SK-N-SH (cell line): ENCODE results near the gene MT1M. TPM values are rescaled to one million over a fixed set of nuclear protein-coding genes. Genes with fewer than 3 reads are reported as not detected.
"Not testable (repeated sequence)": the region's sequence is repeated elsewhere in the genome, so short reads cannot be mapped to it uniquely, and the experiment has no call there.

Experiments
- CTCF ChIA-PET: fragments of 300-600, 350-600 bp; formaldehyde crosslinking; extraction: SDS; loops from one replicate; lab custom pipeline; 2021; lab: Yijun Ruan, JAX
- POLR2A ChIA-PET: fragments of 350-600 bp; sonication (Branson Sonifier 250); formaldehyde crosslinking; extraction: SDS; loops from one replicate; lab custom pipeline; 2020; ENCODE audit warnings: antibody characterized with exemption, inconsistent platforms; lab: Yijun Ruan, JAX
- DNase-seq: peaks from one replicate; pipeline ENCODE4 v3.0.0; 2012
- H2AFZ ChIP-seq: fragments of 200-600 bp; sonication (generic); 2 replicates; pipeline ENCODE4 v1.8.1; 2016; ENCODE audit warnings: antibody characterized with exemption, mild to moderate bottlenecking, low read depth
- H3F3A ChIP-seq: fragments of 200-600 bp; sonication (generic); replicated peaks from 2 replicates; pipeline ENCODE3; 2016; ENCODE audit warnings: antibody characterized with exemption, mild to moderate bottlenecking; ENCODE audit not compliant: insufficient read depth
- H3K27ac ChIP-seq, 2 experiments: fragments of 200-500 bp in 1 of 2; fragments of 200-600 bp in 1 of 2; sonication (Bioruptor generic) in 1 of 2; sonication (generic), shearing (Covaris generic) in 1 of 2; 2 replicates each; pipeline versions ENCODE4 v1.5.1 to v1.6.1; 2014 to 2016; ENCODE audit warnings: low read depth in 2 of 2, inconsistent platforms in 1 of 2, low read length in 1 of 2, mild to moderate bottlenecking in 1 of 2, mixed read lengths in 1 of 2
- H3K27me3 ChIP-seq: fragments of 200-600 bp; sonication (generic), shearing (Covaris generic); 2 replicates; pipeline ENCODE4 v1.6.1; 2016; ENCODE audit warnings: mixed run types; ENCODE audit not compliant: insufficient read depth
- H3K36me3 ChIP-seq, 2 experiments: fragments of 200-500 bp in 1 of 2; fragments of 200-600 bp in 1 of 2; sonication (Bioruptor generic) in 1 of 2; sonication (generic) in 1 of 2; replicated peaks in 1 of 2; 2 replicates each; pipeline versions ENCODE3 to v1.5.1; 2014 to 2016; ENCODE audit warnings: low read length in 1 of 2, mild to moderate bottlenecking in 1 of 2; ENCODE audit not compliant: insufficient read depth in 2 of 2, control insufficient read depth in 1 of 2
- H3K4me1 ChIP-seq, 2 experiments: fragments of 200-500 bp in 1 of 2; fragments of 200-600 bp in 1 of 2; sonication (Bioruptor generic) in 1 of 2; sonication (generic), shearing (Covaris generic) in 1 of 2; 2 replicates each; pipeline versions ENCODE4 v1.5.1 to v1.6.1; 2014 to 2016; ENCODE audit warnings: low read depth in 1 of 2, low read length in 1 of 2, mixed run types in 1 of 2; ENCODE audit not compliant: insufficient read depth in 2 of 2, control insufficient read depth in 1 of 2
- H3K4me2 ChIP-seq: fragments of 200-600 bp; sonication (generic), shearing (Covaris generic); 2 replicates; pipeline ENCODE4 v1.6.1; 2017; ENCODE audit warnings: mixed run types
- H3K4me3 ChIP-seq, 2 experiments: fragments of 200-500 bp in 1 of 2; fragments of 200-600 bp in 1 of 2; sonication (Bioruptor generic) in 1 of 2; sonication (generic), shearing (Covaris generic) in 1 of 2; 2 replicates each; pipeline versions ENCODE4 v1.5.1 to v1.8.1; 2014 to 2016; ENCODE audit warnings: low read depth in 2 of 2, inconsistent platforms in 1 of 2, low read length in 1 of 2, mild to moderate bottlenecking in 1 of 2, mixed read lengths in 1 of 2, moderate library complexity in 1 of 2
- H3K79me2 ChIP-seq: fragments of 200-600 bp; sonication (generic); 2 replicates; pipeline ENCODE4 v1.8.1; 2017; ENCODE audit warnings: mild to moderate bottlenecking; ENCODE audit not compliant: insufficient read depth
- H3K9ac ChIP-seq: fragments of 200-600 bp; sonication (generic); 2 replicates; pipeline ENCODE4 v1.6.1; 2017; ENCODE audit warnings: mixed run types
- H3K9me2 ChIP-seq: fragments of 200-600 bp; sonication (generic); 2 replicates; pipeline ENCODE4 v1.6.1; 2017; ENCODE audit warnings: mixed run types
- H3K9me3 ChIP-seq: fragments of 200-600 bp; sonication (generic); 2 replicates; pipeline ENCODE4 v1.6.1; 2017; ENCODE audit warnings: mixed run types, mild to moderate bottlenecking, moderate library complexity
- H4K20me1 ChIP-seq: fragments of 200-600 bp; sonication (generic); 2 replicates; pipeline ENCODE4 v1.6.1; 2017; ENCODE audit warnings: mild to moderate bottlenecking, mixed run types; ENCODE audit not compliant: insufficient read depth
- JUND ChIP-seq: IDR thresholded peaks from 2 replicates; pipeline ENCODE4 v1.4.0; 2012
- MEF2A ChIP-seq: IDR thresholded peaks from 2 replicates; pipeline ENCODE4 v1.4.0; 2012; ENCODE audit warnings: low read depth, borderline replicate concordance
- NFIC ChIP-seq: IDR thresholded peaks from 2 replicates; pipeline ENCODE4 v1.4.0; 2012; ENCODE audit warnings: borderline replicate concordance
- NRF1 ChIP-seq: IDR thresholded peaks from 2 replicates; pipeline ENCODE4 v1.6.1; 2012; ENCODE audit warnings: low read depth, mild to moderate bottlenecking, low read length
- POLR2AphosphoS5 ChIP-seq: IDR thresholded peaks from 2 replicates; pipeline ENCODE4 v1.6.1; 2012; ENCODE audit warnings: low read depth, low read length
- RAD21 ChIP-seq: IDR thresholded peaks from 2 replicates; pipeline ENCODE4 v1.6.1; 2012; ENCODE audit warnings: mild to moderate bottlenecking, low read length
- SIN3A ChIP-seq: IDR thresholded peaks from 2 replicates; pipeline ENCODE4 v1.6.1; 2012; ENCODE audit warnings: low read depth, mild to moderate bottlenecking, low read length, moderate library complexity, borderline replicate concordance
- TAF1 ChIP-seq: IDR thresholded peaks from 2 replicates; pipeline ENCODE4 v1.6.1; 2012; ENCODE audit warnings: low read depth, mild to moderate bottlenecking, low read length, moderate library complexity, borderline replicate concordance
- WGBS: methylation state at CpG from one replicate; pipeline ENCODE4 v1.1.6; 2017; ENCODE audit warnings: low lambda C conversion rate; 5-methylcytosine and 5-hydroxymethylcytosine counted together
- polyA plus RNA-seq, 3 experiments: library from polyadenylated mRNA; depleted of rRNA; stranded (reverse); fragments of >200 nt; gene quantifications; 2 replicates each; pipeline ENCODE4 v1.2.3, GENCODE V29; 2012
- TF ChIP-seq, protein P1 (sequence below): IDR thresholded peaks from 2 replicates; pipeline ENCODE4 v1.4.0; 2012; ENCODE audit warnings: low read depth, borderline replicate concordance

MT1M gene
- polyA plus RNA-seq, 1 of the 3 experiments (the other 2 are of a cell fraction) = 1.3 TPM

DNA sequence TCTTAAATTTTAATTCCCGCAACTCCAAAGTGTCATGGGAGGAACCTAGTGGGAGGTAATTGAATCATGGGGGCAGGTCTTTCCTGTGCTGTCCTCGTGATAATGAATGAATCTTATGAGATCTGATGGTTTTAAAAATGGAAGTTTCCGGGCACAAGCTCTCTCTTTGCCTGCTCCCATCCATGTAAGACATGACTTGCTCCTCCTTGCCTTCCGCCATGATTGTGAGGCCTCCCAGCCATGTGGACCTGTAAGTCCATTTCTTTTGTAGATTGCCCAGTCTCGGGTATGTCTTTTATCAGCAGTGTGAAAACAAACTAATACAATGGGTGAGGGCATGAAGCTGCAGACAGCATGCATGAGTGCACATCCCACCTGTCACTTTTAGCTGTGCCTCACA lies 9.3 kb upstream of the MT1M start:
- CTCF ChIA-PET = interaction anchor here (1.1 to 1.6 kb wide), 3 partner anchors 10 to 23 kb away, joined by 3 to 6 read pairs (median 3); no protein-coding TSS in a partner anchor

DNA sequence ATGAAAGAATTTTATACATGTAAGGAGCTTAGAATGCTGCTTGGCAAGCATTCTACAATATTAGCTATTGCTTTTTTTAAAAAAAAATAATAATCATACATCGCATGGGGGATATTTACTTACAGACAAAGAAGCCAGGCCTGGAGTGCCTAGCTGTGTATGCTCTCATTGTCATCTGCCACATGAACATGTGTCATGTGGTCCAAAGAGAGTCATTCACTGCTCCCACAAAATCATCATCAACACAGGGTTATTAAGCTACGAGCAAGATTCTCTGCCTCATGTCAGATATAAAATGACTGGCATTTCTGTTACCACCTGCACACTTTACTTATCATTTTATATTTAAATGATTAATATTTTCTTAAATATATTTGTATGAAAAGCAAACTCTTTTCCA lies 8.8 kb upstream of the MT1M start:
- Histone ChIP-seq H3K27me3 (no peaks in the 10 kb centered on the region), H3F3A (peaks cover 7% of the 10 kb centered on the region), H3K9me2 (no peaks in the 10 kb centered on the region), H3K4me1 (peaks cover 2 to 7% of the 10 kb centered on the region in 2 experiments; a peak in 1 of 4 replicates), H3K36me3 (no peaks in the 10 kb centered on the region), H3K27ac (no peak overlapping the region), H3K4me2 (no peak overlapping the region), H3K9ac (no peak overlapping the region), H3K79me2 (peaks cover 13% of the 10 kb centered on the region; the same call in 1 of the 2 replicates), H2AFZ (no peak overlapping the region), H4K20me1 (no peaks in the 10 kb centered on the region), H3K4me3 (no peak overlapping the region)
- CTCF ChIA-PET = interaction anchor here (0.6 to 1.6 kb wide), 5 partner anchors 11 to 618 kb away, joined by 3 to 6 read pairs (median 3); no protein-coding TSS in a partner anchor
- no peak for DNase-seq
- 96% methylated on average over 2 of the region's 2 CpGs for WGBS
- POLR2A ChIA-PET = no interaction called here
- no peak for TF ChIP-seq RAD21
- TF ChIP-seq SIN3A = no peak
- TF ChIP-seq, all 33 proteins: peak for 0
- no peaks in the 10 kb centered on the region for H3K9me3 ChIP-seq

More for the DNA sequence above, 9.3 kb upstream of the MT1M start:
- H3K27ac ChIP-seq, H4K20me1 ChIP-seq, H3K36me3 ChIP-seq, H3K4me1 ChIP-seq, H3K9me2 ChIP-seq, H2AFZ ChIP-seq, H3K27me3 ChIP-seq, POLR2A ChIA-PET, H3K4me3 ChIP-seq, H3K4me2 ChIP-seq, H3F3A ChIP-seq, H3K9ac ChIP-seq, DNase-seq, H3K9me3 ChIP-seq: not testable (repeated sequence)
- 87% methylated on average over 5 of the region's 5 CpGs for WGBS
- peaks cover 13% of the 10 kb centered on the region; the same call in 1 of the 2 replicates for H3K79me2 ChIP-seq

GRCh38 chr16:56625140-56625942 lies 7.1 kb upstream of the MT1M start, which contains the start of gene MT1E:
Gene MT1E (plus strand): TSS chr16:56625781. CDS start chr16:56625852, 71 bp downstream.
- Histone ChIP-seq H3K4me1 (peaks cover 7 to 17% of the 10 kb centered on the region in 2 experiments; a peak in 1 of 4 replicates), H3K27ac (peak within 1 kb of the TSS in 1 of 2 experiments; percentile 78; a peak in 2 of 4 replicates), H3K36me3 (no peaks in the 10 kb centered on the region), H3K79me2 (peaks cover 13% of the 10 kb centered on the region; the same call in 1 of the 2 replicates), H3F3A (peaks cover 7% of the 10 kb centered on the region), H4K20me1 (no peaks in the 10 kb centered on the region), H3K9me3 (no peaks in the 10 kb centered on the region), H3K27me3 (no peaks in the 10 kb centered on the region), H3K4me2 (peak within 1 kb of the TSS; percentile 78), H2AFZ (peak within 1 kb of the TSS; percentile 46; the same call in 1 of the 2 replicates), H3K4me3 (peak within 1 kb of the TSS; percentile 43 to 52), H3K9ac (peak within 1 kb of the TSS; percentile 73), H3K9me2 (no peaks in the 10 kb centered on the region)
- ChIA-PET CTCF (interaction anchor here (0.7 to 1.5 kb wide), 3 partner anchors 67 to 168 kb away, joined by 3 to 6 read pairs (median 5); no protein-coding TSS in a partner anchor), POLR2A (interaction anchor here (1.0 kb wide), 1 partner anchor 57 kb away, joined by 3 read pairs; the partner anchor contains the start of gene MT1X)
- TF ChIP-seq TAF1 (peak; percentile 51; the same call in 1 of the 2 replicates), RAD21 (no peak), JUND (no peak), POLR2AphosphoS5 (peak; percentile 98), NFIC (0 out of 2 replicates have a peak, but pooled peaks have one; percentile 12), MEF2A (no peak), NRF1 (peak; percentile 20; the same call in 1 of the 2 replicates)
- TF ChIP-seq, protein P1, sequence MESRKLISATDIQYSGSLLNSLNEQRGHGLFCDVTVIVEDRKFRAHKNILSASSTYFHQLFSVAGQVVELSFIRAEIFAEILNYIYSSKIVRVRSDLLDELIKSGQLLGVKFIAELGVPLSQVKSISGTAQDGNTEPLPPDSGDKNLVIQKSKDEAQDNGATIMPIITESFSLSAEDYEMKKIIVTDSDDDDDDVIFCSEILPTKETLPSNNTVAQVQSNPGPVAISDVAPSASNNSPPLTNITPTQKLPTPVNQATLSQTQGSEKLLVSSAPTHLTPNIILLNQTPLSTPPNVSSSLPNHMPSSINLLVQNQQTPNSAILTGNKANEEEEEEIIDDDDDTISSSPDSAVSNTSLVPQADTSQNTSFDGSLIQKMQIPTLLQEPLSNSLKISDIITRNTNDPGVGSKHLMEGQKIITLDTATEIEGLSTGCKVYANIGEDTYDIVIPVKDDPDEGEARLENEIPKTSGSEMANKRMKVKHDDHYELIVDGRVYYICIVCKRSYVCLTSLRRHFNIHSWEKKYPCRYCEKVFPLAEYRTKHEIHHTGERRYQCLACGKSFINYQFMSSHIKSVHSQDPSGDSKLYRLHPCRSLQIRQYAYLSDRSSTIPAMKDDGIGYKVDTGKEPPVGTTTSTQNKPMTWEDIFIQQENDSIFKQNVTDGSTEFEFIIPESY = no peak
- 71% methylated on average over 40 of the region's 62 CpGs for WGBS
- DNase-seq = peak; percentile 76
